HAP-1 (cell line): Measurements from ENCODE around the gene GALNTL6.

ENCODE experiments used
- DNase-seq, 2 experiments: peaks; one replicate each; pipeline ENCODE4 v3.0.0-alpha.2; 2016 to 2020; ENCODE audit warnings: low spot score in 2 of 2
- H3K27me3 ChIP-seq: fragments of 250-450 bp; sonication (Bioruptor Pico); 2 replicates; pipeline ENCODE4 v1.5.1; 2020; ENCODE audit warnings: low read depth, mild to moderate bottlenecking, moderate library complexity
- H3K36me3 ChIP-seq: fragments of 250-450 bp; sonication (Bioruptor Pico); replicated peaks from 2 replicates; pipeline ENCODE4 v1.5.1; 2020; ENCODE audit warnings: mild to moderate bottlenecking
- H3K4me1 ChIP-seq: fragments of 250-450 bp; sonication (Bioruptor Pico); 2 replicates; pipeline ENCODE4 v1.5.1; 2020; ENCODE audit warnings: mild to moderate bottlenecking
- H3K4me3 ChIP-seq: fragments of 250-450 bp; sonication (Bioruptor Pico); 2 replicates; pipeline ENCODE4 v1.5.1; 2020; ENCODE audit warnings: mild to moderate bottlenecking, moderate library complexity
- H3K9me3 ChIP-seq: fragments of 250-450 bp; sonication (Bioruptor Pico); 2 replicates; pipeline ENCODE4 v1.5.1; 2020; ENCODE audit warnings: mild to moderate bottlenecking, moderate library complexity
- in situ Hi-C: fragments of 300-500 bp; cut with MboI; formaldehyde crosslinking; loops from 3 replicates; pipeline ENCODE4 v1.14.3; 2020; ENCODE audit warnings: low sequenced_read_pairs, inconsistent platforms, mixed read lengths

Gene GALNTL6

GRCh38 chr4:173046818-173047217 lies 1233.6 kb downstream of the GALNTL6 start:
- Histone ChIP-seq H3K4me3 (no peak overlapping the region), H3K9me3 (no peaks in the 10 kb centered on the region), H3K4me1 (no peaks in the 10 kb centered on the region), H3K27me3 (no peaks in the 10 kb centered on the region), H3K36me3 (no peaks in the 10 kb centered on the region)
- DNase-seq = no peak
- in situ Hi-C loops = no loop called here

GRCh38 chr4:173051232-173051631 lies 1238.0 kb downstream of the GALNTL6 start:
- Histone ChIP-seq H3K4me3 (no peak overlapping the region), H3K27me3 (0 out of 2 replicates have a peak, but pooled peaks cover 3% of the 10 kb centered on the region), H3K36me3 (no peaks in the 10 kb centered on the region), H3K4me1 (no peaks in the 10 kb centered on the region), H3K9me3 (no peaks in the 10 kb centered on the region)
- no peak for DNase-seq
- in situ Hi-C loops = no loop called here

GRCh38 chr4:173051716-173052115 lies 1238.5 kb downstream of the GALNTL6 start:
- H3K4me3 ChIP-seq = no peak overlapping the region
- H3K9me3 ChIP-seq = no peaks in the 10 kb centered on the region
- H3K36me3 ChIP-seq = no peaks in the 10 kb centered on the region
- no peak for DNase-seq
- H3K27me3 ChIP-seq = 0 out of 2 replicates have a peak, but pooled peaks cover 3% of the 10 kb centered on the region
- in situ Hi-C loops = no loop called here
- no peaks in the 10 kb centered on the region for H3K4me1 ChIP-seq

GRCh38 chr4:173052439-173052838 lies 1239.2 kb downstream of the GALNTL6 start:
- in situ Hi-C loops = no loop called here

GRCh38 chr4:173056271-173056670 lies 1243.1 kb downstream of the GALNTL6 start:
- Histone ChIP-seq H3K9me3 (no peaks in the 10 kb centered on the region), H3K36me3 (no peaks in the 10 kb centered on the region), H3K4me3 (no peak overlapping the region), H3K27me3 (peaks cover 3% of the 10 kb centered on the region), H3K4me1 (no peaks in the 10 kb centered on the region)
- in situ Hi-C loops = no loop called here
- no peak for DNase-seq

More at GRCh38 chr4:173052439-173052838, 1239.2 kb downstream of the GALNTL6 start:
- no peak for DNase-seq
- no peaks in the 10 kb centered on the region for H3K4me1 ChIP-seq
- H3K9me3 ChIP-seq = no peaks in the 10 kb centered on the region
- no peaks in the 10 kb centered on the region for H3K36me3 ChIP-seq
- H3K4me3 ChIP-seq = no peak overlapping the region
- H3K27me3 ChIP-seq = peaks cover 3% of the 10 kb centered on the region; the same call in 1 of the 2 replicates

- in situ Hi-C loops = no loop called here
- no peak for DNase-seq
These were observed 1243.5 kb downstream of the GALNTL6 start for GRCh38 chr4:173056710-173057109.

GRCh38 chr4:173057442-173057841 lies 1244.2 kb downstream of the GALNTL6 start:
- no peak for DNase-seq
- Histone ChIP-seq H3K36me3 (no peaks in the 10 kb centered on the region), H3K4me3 (no peak overlapping the region), H3K27me3 (no peaks in the 10 kb centered on the region; the same call in none of the 2 replicates), H3K9me3 (0 out of 2 replicates have a peak, but pooled peaks cover 2% of the 10 kb centered on the region), H3K4me1 (no peaks in the 10 kb centered on the region)
- in situ Hi-C loops = no loop called here

More at GRCh38 chr4:173056710-173057109, 1243.5 kb downstream of the GALNTL6 start:
- Histone ChIP-seq H3K4me1 (no peaks in the 10 kb centered on the region), H3K27me3 (peaks cover 3% of the 10 kb centered on the region), H3K9me3 (no peaks in the 10 kb centered on the region), H3K36me3 (no peaks in the 10 kb centered on the region), H3K4me3 (no peak overlapping the region)

GRCh38 chr4:173057901-173058300 lies 1244.7 kb downstream of the GALNTL6 start:
- 0 out of 2 replicates have a peak, but pooled peaks cover 2% of the 10 kb centered on the region for H3K9me3 ChIP-seq
- no peaks in the 10 kb centered on the region for H3K4me1 ChIP-seq
- no peak for DNase-seq
- no peaks in the 10 kb centered on the region; the same call in none of the 2 replicates for H3K27me3 ChIP-seq
- in situ Hi-C loops = no loop called here
- no peaks in the 10 kb centered on the region for H3K36me3 ChIP-seq
- H3K4me3 ChIP-seq = no peak overlapping the region

GRCh38 chr4:173061160-173061559 lies 1248.0 kb downstream of the GALNTL6 start:
- in situ Hi-C loops = no loop called here
- no peaks in the 10 kb centered on the region; the same call in none of the 2 replicates for H3K27me3 ChIP-seq
- no peaks in the 10 kb centered on the region for H3K4me1 ChIP-seq
- no peak for DNase-seq
- no peak overlapping the region for H3K4me3 ChIP-seq
- H3K9me3 ChIP-seq = 0 out of 2 replicates have a peak, but pooled peaks cover 2% of the 10 kb centered on the region
- H3K36me3 ChIP-seq = no peaks in the 10 kb centered on the region

- H3K36me3 ChIP-seq = no peaks in the 10 kb centered on the region
- H3K4me1 ChIP-seq = no peaks in the 10 kb centered on the region
- no peaks in the 10 kb centered on the region for H3K27me3 ChIP-seq
- no peak for DNase-seq
- in situ Hi-C loops = no loop called here
- H3K9me3 ChIP-seq = no peaks in the 10 kb centered on the region
- H3K4me3 ChIP-seq = no peak overlapping the region
These were observed 1260.8 kb downstream of the GALNTL6 start for GRCh38 chr4:173073939-173074500.

GRCh38 chr4:173074501-173074946 lies 1261.3 kb downstream of the GALNTL6 start:
- Histone ChIP-seq H3K4me3 (no peak overlapping the region), H3K9me3 (no peaks in the 10 kb centered on the region), H3K4me1 (no peaks in the 10 kb centered on the region), H3K36me3 (no peaks in the 10 kb centered on the region), H3K27me3 (no peaks in the 10 kb centered on the region)
- in situ Hi-C loops = no loop called here
- DNase-seq = no peak

- DNase-seq = no peak
- no peaks in the 10 kb centered on the region for H3K36me3 ChIP-seq
- no peaks in the 10 kb centered on the region for H3K4me1 ChIP-seq
- in situ Hi-C loops = no loop called here
- H3K27me3 ChIP-seq = no peaks in the 10 kb centered on the region
- H3K4me3 ChIP-seq = no peak overlapping the region
- no peaks in the 10 kb centered on the region for H3K9me3 ChIP-seq
These were observed 1263.9 kb downstream of the GALNTL6 start for GRCh38 chr4:173076903-173077634.

GRCh38 chr4:173088144-173088543 lies 1274.9 kb downstream of the GALNTL6 start:
- Histone ChIP-seq H3K9me3 (no peaks in the 10 kb centered on the region), H3K27me3 (peaks cover 10% of the 10 kb centered on the region), H3K4me3 (no peak overlapping the region), H3K4me1 (peaks cover 19% of the 10 kb centered on the region), H3K36me3 (no peaks in the 10 kb centered on the region)
- in situ Hi-C loops = no loop called here
- DNase-seq = no peak
